HG02943 (cell line): ENCODE results near the gene LRRK1.

Experiments used
- ATAC-seq: cut with Tn5 transposase; IDR thresholded peaks from one replicate; pipeline ENCODE4 v1.9.1; 2021; ENCODE audit warnings: mild to moderate bottlenecking, low read depth, moderate library complexity; ENCODE audit not compliant: unreplicated experiment

LRRK1 gene

GRCh38 chr15:100918690-100919480 is at the start of gene LRRK1:
Gene LRRK1, plus strand, starts transcription at chr15:100919357. Its CDS starts 5,276 bp downstream, at chr15:100924633.
- ATAC-seq, result no peak

DNA sequence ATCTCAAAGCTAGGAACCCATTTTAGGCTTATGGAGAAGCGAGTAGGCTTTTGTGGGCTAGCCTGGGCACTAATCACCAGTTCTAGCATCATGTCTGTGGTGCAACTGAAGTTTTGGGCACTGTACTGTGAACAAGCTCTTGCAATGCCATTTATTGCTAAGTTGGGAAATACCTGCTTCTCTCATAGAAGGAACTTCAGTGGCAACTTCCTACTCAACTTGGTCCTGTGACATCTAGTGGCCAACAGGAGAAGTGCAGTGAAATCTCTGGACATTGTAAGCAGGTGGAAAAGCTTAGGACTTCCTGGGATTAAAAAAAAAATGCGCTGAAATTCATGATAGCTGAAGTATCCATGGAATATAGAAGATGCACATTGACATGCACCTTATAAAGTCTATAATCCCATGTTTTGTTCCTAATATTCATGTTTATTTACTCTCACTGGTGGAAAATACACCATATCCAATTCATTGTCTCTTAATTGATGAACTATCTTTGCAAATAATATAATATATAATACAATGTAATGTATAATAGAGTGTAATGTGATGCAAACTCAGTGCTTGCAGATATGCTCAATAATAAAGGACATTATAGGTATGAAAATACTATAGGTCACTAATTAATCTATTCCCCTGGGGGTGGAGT is 46.0 kb upstream of the LRRK1 start:
- ATAC-seq, result no peak

- ATAC-seq, result no peak
Measured at GRCh38 chr15:100875495-100875894, 43.7 kb upstream of the LRRK1 start.

DNA sequence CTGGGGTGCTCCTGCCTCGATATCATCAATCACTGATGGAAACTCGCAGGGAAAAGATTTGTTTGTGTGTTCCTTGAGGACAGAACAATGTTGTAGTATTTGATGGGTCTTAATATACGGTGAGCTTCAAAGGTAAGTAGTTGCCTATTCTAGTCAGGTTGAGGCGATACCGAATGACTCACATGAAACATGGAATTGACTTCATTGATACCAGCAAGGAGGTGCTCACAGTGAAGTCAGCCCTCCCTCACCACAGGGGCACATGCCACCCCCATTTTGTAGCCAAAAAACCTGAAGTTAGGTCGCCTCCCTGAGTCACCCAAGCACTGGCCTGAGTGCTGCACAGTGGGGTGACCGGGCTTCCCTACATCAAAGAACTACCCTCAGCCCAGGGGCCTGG is 43.2 kb upstream of the LRRK1 start:
- no peak for ATAC-seq

- no peak for ATAC-seq
Measured at GRCh38 chr15:100877551-100877950, 41.6 kb upstream of the LRRK1 start.

DNA sequence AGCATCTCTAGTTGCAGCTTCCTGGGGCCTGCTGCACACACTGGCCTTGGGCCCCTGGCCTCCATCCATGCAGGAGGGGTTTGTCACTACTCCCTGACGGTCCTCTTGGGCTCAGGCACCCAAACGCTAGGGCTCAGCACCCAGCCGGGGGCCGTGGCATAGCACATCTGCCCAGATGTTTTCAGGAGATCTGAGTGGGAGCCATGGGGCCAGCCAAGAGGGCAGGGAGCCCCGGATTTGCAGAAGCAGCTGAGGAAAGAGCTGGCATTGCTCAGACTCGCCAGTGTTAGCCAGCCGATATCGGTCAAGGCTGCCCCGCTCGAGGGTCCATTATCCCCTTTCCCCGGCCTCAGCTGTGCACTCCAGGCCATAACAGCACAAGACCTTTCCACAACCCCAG is 41.0 kb upstream of the LRRK1 start:
- ATAC-seq, result no peak

DNA sequence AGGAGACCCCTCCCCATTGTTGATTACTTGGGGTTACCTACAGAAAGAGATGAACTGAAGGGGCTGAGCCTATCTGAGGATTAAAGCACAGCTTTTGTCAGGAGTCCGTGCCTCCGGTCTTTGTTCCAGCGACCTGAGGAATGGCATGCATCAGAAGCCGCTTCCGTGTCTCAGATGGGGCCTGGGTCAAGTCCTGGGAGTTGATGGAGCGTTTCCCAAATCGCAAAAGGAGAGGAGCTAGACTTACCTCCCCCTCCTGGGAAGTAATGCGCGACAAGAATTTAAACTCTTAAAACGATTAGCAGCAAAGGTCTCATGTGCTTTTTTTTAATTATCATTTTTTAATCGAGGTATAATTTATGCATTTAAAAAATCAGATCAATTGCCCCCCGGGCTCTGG is 40.5 kb upstream of the LRRK1 start:
- no peak for ATAC-seq

DNA sequence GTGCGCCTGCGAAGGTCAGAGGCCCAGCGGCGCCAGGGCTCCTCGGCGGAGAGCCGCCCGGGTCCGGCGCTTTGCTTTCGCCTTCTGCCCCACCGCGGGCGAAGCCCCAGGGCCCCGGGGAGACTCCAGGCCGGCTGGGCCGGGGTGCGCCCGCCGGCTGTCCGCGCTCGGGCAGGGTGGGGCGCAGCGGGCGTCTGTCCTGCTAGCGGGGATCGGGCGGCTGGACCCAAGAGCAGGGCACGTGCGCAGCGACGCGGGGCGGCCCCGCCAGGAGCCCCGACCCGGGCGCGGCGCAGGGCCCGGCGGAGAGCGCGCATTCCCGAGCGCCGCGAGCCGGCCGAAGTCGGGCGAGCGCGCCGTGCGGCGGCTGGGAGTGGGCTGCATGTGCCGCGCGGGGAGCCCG is 40.1 kb upstream of the LRRK1 start:
- no peak for ATAC-seq

DNA sequence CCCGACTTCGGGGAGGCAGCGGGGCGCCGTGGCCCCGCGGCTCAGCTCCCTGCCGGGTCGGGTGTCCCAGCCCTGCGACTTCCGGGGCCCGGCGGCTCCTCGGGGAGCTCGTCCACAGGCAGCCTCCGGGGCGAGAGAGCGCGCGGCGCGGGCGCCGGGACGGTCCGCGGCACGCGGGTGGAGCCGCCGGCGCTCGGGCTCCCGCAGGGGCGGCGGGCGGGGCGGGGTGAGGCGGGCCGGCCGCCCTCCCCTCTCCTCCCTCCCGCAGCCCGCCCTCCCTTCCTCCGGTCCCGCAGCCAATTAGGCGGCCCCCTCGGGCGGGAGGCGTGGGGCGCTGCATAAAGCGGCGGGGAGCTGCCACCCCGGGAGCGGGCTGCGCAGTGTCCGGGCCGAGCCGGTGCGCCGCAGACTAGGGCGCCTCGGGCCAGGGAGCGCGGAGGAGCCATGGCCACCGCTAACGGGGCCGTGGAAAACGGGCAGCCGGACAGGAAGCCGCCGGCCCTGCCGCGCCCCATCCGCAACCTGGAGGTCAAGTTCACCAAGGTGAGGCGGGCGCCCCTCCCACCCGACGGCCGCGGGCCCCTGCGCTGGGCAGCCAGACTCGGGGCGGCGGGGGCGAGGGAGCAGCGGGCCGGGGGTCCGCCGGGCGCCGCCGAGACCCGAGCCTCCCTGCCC is 39.6 kb upstream of the LRRK1 start, which contains the start of gene ALDH1A3:
ALDH1A3 (plus strand) TSS at position 368 of the 675 bp plus-strand sequence; CDS start at position 445, 77 bp downstream.
- ATAC-seq, result no peak

DNA sequence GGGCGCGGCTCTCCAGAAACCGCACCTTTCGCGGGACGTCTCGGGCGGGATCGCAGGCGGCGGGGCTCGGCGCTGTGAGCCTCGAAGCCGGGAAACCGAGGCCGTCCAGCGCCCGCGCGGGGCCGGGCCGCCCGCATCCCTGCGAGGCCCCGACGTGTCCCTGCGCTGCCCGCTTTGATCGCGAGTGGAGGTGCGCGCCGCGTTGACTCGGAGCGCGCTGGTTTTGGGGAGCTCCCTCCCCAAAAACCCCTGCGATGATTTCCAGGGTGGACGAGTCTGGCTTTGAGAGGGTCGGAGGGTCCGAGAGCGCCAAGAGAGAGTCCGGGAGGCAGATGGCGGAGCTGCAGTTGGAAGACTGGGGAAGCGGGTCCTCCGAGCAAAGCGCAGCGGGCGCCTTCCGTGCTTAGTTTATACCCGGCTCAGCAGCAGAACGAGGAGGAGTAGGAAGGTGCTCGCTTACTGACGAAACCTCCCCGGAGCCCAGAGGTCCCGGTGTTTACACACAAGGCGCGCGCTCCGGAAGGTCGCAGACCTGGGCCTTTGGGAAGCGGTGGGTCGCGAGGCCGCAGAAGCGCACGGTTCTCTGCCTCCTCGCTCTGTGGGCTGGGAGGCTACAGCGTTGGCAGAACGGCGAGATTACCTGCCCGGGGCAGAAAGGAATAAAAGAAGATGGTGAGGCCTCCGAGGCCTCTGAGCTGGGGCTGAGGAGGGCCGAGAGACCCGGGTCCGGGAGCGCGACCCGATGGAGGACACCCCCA is 38.8 kb upstream of the LRRK1 start:
- ATAC-seq, result no peak

- no peak for ATAC-seq
Measured at GRCh38 chr15:100880897-100881242, 38.3 kb upstream of the LRRK1 start.

DNA sequence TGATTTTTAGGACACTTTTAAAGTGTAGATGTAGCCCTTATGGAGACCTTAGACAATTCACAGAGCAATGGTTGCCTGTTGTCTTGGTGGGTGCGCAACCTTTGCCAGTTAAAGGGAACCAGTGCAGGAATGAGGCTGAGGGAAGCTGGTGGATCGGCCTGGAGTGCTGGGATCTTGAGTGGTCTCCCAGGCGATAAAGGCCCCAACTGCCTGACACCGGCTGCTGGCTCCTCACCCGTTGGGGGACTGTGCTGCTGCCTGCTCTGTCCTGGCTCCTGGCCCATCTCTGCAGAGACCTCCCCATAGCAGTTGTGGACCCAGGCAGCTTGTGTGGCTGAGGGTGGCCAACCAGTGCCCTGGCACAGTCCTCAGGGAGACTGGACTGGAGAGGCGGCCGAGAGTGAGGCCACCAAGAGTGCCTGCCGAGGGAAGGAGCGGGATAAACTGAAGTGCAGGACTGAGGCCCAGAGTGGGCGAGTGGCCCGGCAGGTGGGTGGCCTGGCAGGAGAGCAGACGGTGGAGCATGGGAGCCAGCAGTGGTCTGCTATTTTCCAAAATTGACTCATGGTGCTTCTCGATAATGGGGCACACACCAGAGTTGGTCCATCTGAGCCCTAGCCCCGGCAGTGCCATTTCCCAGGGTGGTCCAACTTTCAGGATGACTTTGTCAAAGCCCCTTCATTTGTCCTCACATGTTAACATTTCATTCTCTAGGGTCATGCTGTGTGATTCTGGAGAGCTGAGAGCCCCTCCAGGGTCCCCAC is 37.4 kb upstream of the LRRK1 start:
- ATAC-seq, result no peak

- no peak for ATAC-seq
Measured at GRCh38 chr15:100885116-100885515, 34.0 kb upstream of the LRRK1 start.

- no peak for ATAC-seq
Measured at GRCh38 chr15:100885811-100886210, 33.3 kb upstream of the LRRK1 start.

DNA sequence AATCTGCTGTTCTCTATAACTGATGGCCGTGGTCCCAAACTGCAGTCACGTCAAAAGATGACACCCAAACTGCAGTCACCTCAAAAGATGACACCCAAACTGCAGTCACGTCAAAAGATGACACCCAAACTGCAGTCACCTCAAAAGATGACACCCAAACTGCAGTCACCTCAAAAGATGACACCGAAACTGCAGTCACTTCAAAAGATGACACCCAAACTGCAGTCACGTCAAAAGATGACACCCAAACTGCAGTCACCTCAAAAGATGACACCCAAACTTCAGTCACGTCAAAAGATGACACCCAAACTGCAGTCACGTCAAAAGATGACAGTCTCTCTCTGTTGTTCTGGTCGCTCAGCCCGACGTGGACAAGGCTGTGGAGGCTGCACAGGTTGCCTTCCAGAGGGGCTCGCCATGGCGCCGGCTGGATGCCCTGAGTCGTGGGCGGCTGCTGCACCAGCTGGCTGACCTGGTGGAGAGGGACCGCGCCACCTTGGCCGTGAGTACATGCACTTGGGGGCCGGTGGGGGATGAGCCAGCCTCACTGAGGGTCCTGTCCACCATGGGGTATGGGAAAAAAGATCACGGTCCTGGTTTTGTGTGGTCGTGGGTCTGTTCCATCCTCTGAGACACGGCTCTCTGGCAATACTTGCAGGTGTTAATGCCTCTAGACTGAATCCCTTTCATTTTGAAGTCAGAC is 31.8 kb upstream of the LRRK1 start:
- no peak for ATAC-seq

- no peak for ATAC-seq
Measured at GRCh38 chr15:100889385-100890050, 29.6 kb upstream of the LRRK1 start.

- no peak for ATAC-seq
Measured at GRCh38 chr15:100890051-100890720, 29.0 kb upstream of the LRRK1 start.

GRCh38 chr15:100890850-100891249 is 28.3 kb upstream of the LRRK1 start:
- ATAC-seq, result no peak
